Spleen (tissue), 11 donors: ENCODE results near the gene TEX11. TPM values are rescaled to one million over a fixed set of nuclear protein-coding genes. Genes with fewer than 3 reads are reported as not detected.
"Not testable (repeated sequence)": the region's sequence is repeated elsewhere in the genome, so short reads cannot be mapped to it uniquely, and the experiment has no call there.

Experiments used
- DNase-seq: peaks from one replicate; pipeline ENCODE4 v3.0.0-alpha.2; 2020
- H3K27ac ChIP-seq, 8 donors: fragments of 200-600 bp; sonication (generic) in 7 of 8; 1 replicate in 4 of 8; 2 replicates in 4 of 8; pipeline versions ENCODE4 v1.5.0 to v1.8.0; 2016 to 2021; ENCODE audit warnings: inconsistent platforms in 4 of 8, mild to moderate bottlenecking in 4 of 8, moderate library complexity in 1 of 8
- H3K27me3 ChIP-seq, 7 donors: fragments of 200-600 bp; sonication (generic) in 6 of 7; replicated peaks in 1 of 7; 1 replicate in 4 of 7; 2 replicates in 3 of 7; pipeline versions ENCODE4 v1.5.0 to v1.8.0; 2016 to 2021; ENCODE audit warnings: inconsistent platforms in 3 of 7, mild to moderate bottlenecking in 1 of 7
- H3K36me3 ChIP-seq, 6 donors: fragments of 200-600 bp; sonication (generic) in 5 of 6; 1 replicate in 4 of 6; 2 replicates in 2 of 6; pipeline versions ENCODE4 v1.5.0 to v1.8.0; 2016 to 2021; ENCODE audit warnings: inconsistent platforms in 2 of 6
- H3K4me1 ChIP-seq, 6 donors: fragments of 200-600 bp; sonication (generic) in 5 of 6; 1 replicate in 3 of 6; 2 replicates in 3 of 6; pipeline versions ENCODE4 v1.5.0 to v1.8.0; 2016 to 2021; ENCODE audit warnings: inconsistent platforms in 3 of 6
- H3K4me3 ChIP-seq, 8 donors: fragments of 200-600 bp; sonication (generic) in 7 of 8; 1 replicate in 4 of 8; 2 replicates in 4 of 8; pipeline versions ENCODE4 v1.5.0 to v1.8.0; 2016 to 2021; ENCODE audit warnings: inconsistent platforms in 4 of 8, mild to moderate bottlenecking in 4 of 8, moderate library complexity in 2 of 8
- H3K9me3 ChIP-seq, 8 donors: fragments of 200-600 bp; sonication (generic) in 7 of 8; 1 replicate in 4 of 8; 2 replicates in 4 of 8; pipeline versions ENCODE4 v1.5.0 to v1.8.0; 2016 to 2021; ENCODE audit warnings: inconsistent platforms in 4 of 8
- POLR2A ChIP-seq, 3 donors: fragments of 450-650 bp; IDR thresholded peaks; one replicate each; pipeline ENCODE4 v1.5.1; 2017; ENCODE audit warnings: antibody characterized with exemption in 3 of 3, mild to moderate bottlenecking in 1 of 3
- POLR2AphosphoS5 ChIP-seq, 3 donors: sonication (generic); formaldehyde crosslinking; IDR thresholded peaks; one replicate each; pipeline ENCODE4 v1.5.1; 2017; ENCODE audit warnings: antibody characterized with exemption in 3 of 3
- WGBS, 5 donors: extraction: QIAGEN DNeasy Blood & Tissue Kit in 3 of 5; methylation state at CpG; one replicate each; pipeline versions ENCODE4 v1.1.5 to v1.1.7; 2013 to 2018; 5-methylcytosine and 5-hydroxymethylcytosine counted together
- intact Hi-C: fragments of 100-400 bp; cut with DNase I; formaldehyde crosslinking; loops from one replicate; pipeline ENCODE4 v1.15.0; 2023; ENCODE audit warnings: low total_unique reads
- polyA plus RNA-seq, 3 donors: library from polyadenylated mRNA; stranded (reverse); fragments of 200-250 nt; gene quantifications; one replicate each; pipeline ENCODE4 v1.2.1, GENCODE V29; 2013
- total RNA-seq, 7 donors: library from RNA; depleted of rRNA in 3 of 7; stranded (reverse); fragments of >200 nt in 3 of 7; fragmentation: NEBNext Ultra II Directional in 4 of 7; extraction: Animal tissue kit (Norgen Biotek cat#: 25700) in 4 of 7; gene quantifications; one replicate each; pipeline versions ENCODE4 v1.1.0 to v1.2.1, GENCODE V29; 2016 to 2021
- TF ChIP-seq, protein P1 (sequence below), 11 experiments: fragments of 200-600 bp in 7 of 11; fragments of 450-650 bp in 4 of 11; sonication (generic) in 4 of 11; IDR thresholded peaks in 8 of 11; conservative IDR thresholded peaks in 3 of 11; 1 replicate in 7 of 11; 2 replicates in 4 of 11; pipeline versions ENCODE4 v1.4.0 to v1.8.0; 2016 to 2021; ENCODE audit warnings: antibody characterized with exemption in 11 of 11, inconsistent platforms in 4 of 11, mild to moderate bottlenecking in 1 of 11
- donor health status: healthy with polysubstance abuse.
- donor health status: DM: no; HTN: no; CAD: no; lungs with moderate emphysema.
- donor health status: DM: no; HTN: no; CAD: no.
- donor health status: Bipolar disorder and iron deficiency.
- donor health status: healthy.
- donor health status: DM: no; HTN: no; CAD: no.
- donor health status: DM: yes; HTN: yes; CAD: no.

Gene TEX11
- total and polyA plus RNA-seq, 10 donors: 0.06 to 1.9 (median 0.81) TPM

DNA sequence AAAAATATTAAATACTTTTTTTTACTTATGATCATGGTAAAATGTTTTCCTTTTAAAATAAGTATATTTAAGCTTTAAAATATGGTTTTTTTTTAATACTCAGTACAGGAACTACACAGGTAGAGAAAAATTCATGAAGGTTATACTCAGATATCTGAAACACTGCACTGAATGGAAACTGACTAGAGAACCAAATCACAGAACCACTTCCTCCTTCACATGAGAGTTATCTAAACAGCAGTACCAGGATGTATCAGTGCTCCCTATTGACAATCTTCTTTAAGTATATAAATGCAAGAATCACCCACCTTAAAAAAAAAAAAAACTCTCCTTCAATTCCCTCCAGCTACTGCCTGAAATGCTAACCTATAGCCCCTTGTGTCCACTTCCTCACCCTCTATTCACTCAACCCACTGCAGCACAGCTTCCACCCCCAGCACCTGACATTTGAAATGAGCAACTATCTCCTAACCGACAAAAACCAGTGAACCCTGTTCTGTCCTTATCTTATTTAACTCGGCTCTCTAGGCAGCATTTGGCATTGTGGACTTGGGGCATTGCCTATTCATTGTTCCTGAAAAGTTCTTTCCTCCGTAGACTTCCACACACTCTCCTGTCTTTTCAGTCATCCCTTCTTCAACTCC lies 13.3 kb upstream of the TEX11 start:
- H3K27ac ChIP-seq: no peak overlapping the region
- H3K36me3 ChIP-seq: no peaks in the 10 kb centered on the region
- no peaks in the 10 kb centered on the region for H3K4me1 ChIP-seq
- TF ChIP-seq POLR2AphosphoS5 (IDR thresholded peaks at IDR 0.05): no peak
- TF ChIP-seq, protein P1, sequence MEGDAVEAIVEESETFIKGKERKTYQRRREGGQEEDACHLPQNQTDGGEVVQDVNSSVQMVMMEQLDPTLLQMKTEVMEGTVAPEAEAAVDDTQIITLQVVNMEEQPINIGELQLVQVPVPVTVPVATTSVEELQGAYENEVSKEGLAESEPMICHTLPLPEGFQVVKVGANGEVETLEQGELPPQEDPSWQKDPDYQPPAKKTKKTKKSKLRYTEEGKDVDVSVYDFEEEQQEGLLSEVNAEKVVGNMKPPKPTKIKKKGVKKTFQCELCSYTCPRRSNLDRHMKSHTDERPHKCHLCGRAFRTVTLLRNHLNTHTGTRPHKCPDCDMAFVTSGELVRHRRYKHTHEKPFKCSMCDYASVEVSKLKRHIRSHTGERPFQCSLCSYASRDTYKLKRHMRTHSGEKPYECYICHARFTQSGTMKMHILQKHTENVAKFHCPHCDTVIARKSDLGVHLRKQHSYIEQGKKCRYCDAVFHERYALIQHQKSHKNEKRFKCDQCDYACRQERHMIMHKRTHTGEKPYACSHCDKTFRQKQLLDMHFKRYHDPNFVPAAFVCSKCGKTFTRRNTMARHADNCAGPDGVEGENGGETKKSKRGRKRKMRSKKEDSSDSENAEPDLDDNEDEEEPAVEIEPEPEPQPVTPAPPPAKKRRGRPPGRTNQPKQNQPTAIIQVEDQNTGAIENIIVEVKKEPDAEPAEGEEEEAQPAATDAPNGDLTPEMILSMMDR (IDR thresholded peaks at IDR 0.05 in 8 of 11, conservative IDR thresholded peaks at IDR 0.05 in 3 of 11): no peak
- TF ChIP-seq POLR2A (IDR thresholded peaks at IDR 0.05): no peak
- 16 to 40% (median 35%) methylated on average over 3 of the region's 3 CpGs for WGBS, 5 donors
- DNase-seq: no peak
- H3K27me3 ChIP-seq: peaks cover 0 to 9% (median 0%) of the 10 kb centered on the region in 7 donors
- intact Hi-C loops: no loop called here
- H3K9me3 ChIP-seq: no peaks in the 10 kb centered on the region
- no peak overlapping the region for H3K4me3 ChIP-seq

DNA sequence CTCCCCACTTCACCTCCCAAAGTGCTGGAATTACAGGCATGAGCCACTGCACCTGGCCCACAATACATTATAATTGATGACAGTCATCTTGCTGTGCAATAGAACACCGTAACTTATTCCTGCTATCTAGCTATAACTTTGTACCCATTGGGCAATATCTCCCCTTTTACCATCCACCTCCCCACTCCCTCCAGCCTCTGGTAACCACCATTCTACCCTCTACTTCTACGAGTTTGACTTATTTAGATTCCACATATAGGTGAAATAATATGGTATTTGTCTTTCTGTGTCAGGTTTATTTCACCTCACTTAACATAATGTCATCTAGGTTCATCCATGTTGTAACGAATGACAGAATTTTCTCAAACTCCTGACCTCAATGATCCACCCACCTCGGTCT lies 8.2 kb upstream of the TEX11 start:
- no peak overlapping the region for H3K27ac ChIP-seq
- WGBS, 5 donors: 87 to 95% (median 91%) methylated on average over 4 of the region's 4 CpGs
- DNase-seq: no peak
- no peaks in the 10 kb centered on the region for H3K4me1 ChIP-seq
- no peaks in the 10 kb centered on the region for H3K27me3 ChIP-seq
- H3K36me3 ChIP-seq: no peaks in the 10 kb centered on the region
- no peak overlapping the region for H3K4me3 ChIP-seq
- no peaks in the 10 kb centered on the region for H3K9me3 ChIP-seq
- TF ChIP-seq, protein P1 (IDR thresholded peaks at IDR 0.05 in 8 of 11, conservative IDR thresholded peaks at IDR 0.05 in 3 of 11): no peak
- no peak for TF ChIP-seq POLR2A (IDR thresholded peaks at IDR 0.05)
- no peak for TF ChIP-seq POLR2AphosphoS5 (IDR thresholded peaks at IDR 0.05)
- intact Hi-C loops: no loop called here

DNA sequence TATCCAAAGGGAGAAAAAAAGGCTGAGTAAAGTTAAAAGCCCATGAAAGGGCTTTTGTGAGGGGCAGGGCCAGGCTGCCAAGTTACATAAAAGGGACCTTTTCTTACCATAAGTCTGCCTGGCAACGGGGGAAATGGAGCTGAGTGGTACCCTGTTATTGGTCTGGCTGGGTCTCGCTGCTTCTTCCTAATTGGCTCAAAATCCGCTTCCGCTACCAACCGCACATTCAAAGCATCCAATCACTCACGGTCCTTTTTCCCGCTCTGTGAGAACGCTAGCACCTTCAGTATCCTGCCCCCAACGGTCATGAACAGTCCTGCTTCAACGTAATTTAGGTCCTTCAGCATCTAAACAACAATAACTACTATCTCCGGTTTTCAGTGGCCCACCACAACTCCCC lies 611 bp downstream of the TEX11 start:
- TF ChIP-seq POLR2AphosphoS5 (IDR thresholded peaks at IDR 0.05): no peak
- TF ChIP-seq POLR2A (IDR thresholded peaks at IDR 0.05): no peak
- TF ChIP-seq, protein P1 (IDR thresholded peaks at IDR 0.05 in 8 of 11, conservative IDR thresholded peaks at IDR 0.05 in 3 of 11): no peak
- intact Hi-C loops: no loop called here
- WGBS, 5 donors: 90 to 96% (median 92%) methylated on average over 11 of the region's 11 CpGs

GRCh38 chrX:70901465-70901864 lies 7.0 kb downstream of the TEX11 start:
- Histone ChIP-seq H3K4me3 (no peak overlapping the region), H3K36me3 (no peaks in the 10 kb centered on the region), H3K27ac (no peak overlapping the region), H3K4me1 (no peaks in the 10 kb centered on the region), H3K27me3 (no peaks in the 10 kb centered on the region), H3K9me3 (no peaks in the 10 kb centered on the region)
- no peak for DNase-seq
- no peak for TF ChIP-seq POLR2AphosphoS5 (IDR thresholded peaks at IDR 0.05)
- TF ChIP-seq, protein P1 (IDR thresholded peaks at IDR 0.05 in 8 of 11, conservative IDR thresholded peaks at IDR 0.05 in 3 of 11): no peak
- no peak for TF ChIP-seq POLR2A (IDR thresholded peaks at IDR 0.05)
- intact Hi-C loops: no loop called here
- WGBS, 5 donors: 68 to 83% (median 75%) methylated on average over 7 of the region's 7 CpGs

More for the DNA sequence above, 611 bp downstream of the TEX11 start:
- no peak for DNase-seq
- Histone ChIP-seq H3K27me3 (no peaks in the 10 kb centered on the region), H3K9me3 (no peaks in the 10 kb centered on the region), H3K4me3 (no peak overlapping the region), H3K27ac (no peak overlapping the region), H3K36me3 (no peaks in the 10 kb centered on the region), H3K4me1 (no peaks in the 10 kb centered on the region)

GRCh38 chrX:70890441-70890840 lies 18.1 kb downstream of the TEX11 start:
- H3K4me1 ChIP-seq, intact Hi-C loops, H3K27ac ChIP-seq, H3K27me3 ChIP-seq, H3K4me3 ChIP-seq, DNase-seq, H3K9me3 ChIP-seq, H3K36me3 ChIP-seq: not testable (repeated sequence)
- 49 to 66% (median 59%) methylated on average over 5 to 6 of the region's 6 CpGs for WGBS, 5 donors
